OCI-LY3 (cell line): ENCODE results near the gene CYP2U1.

Experiments used
- EZH2phosphoT487 ChIP-seq: fragments of 200-600 bp; shearing (Covaris generic); IDR thresholded peaks from 2 replicates; pipeline ENCODE4 v1.6.1; 2018; ENCODE audit warnings: antibody characterized with exemption, mixed run types, low read depth
- TF ChIP-seq, protein P1 (sequence below): fragments of 200-600, 300-600 bp; sonication (generic); IDR thresholded peaks from 2 replicates; pipeline ENCODE4 v1.5.1; 2014; ENCODE audit warnings: antibody characterized with exemption, low read length, low read depth

DNA sequence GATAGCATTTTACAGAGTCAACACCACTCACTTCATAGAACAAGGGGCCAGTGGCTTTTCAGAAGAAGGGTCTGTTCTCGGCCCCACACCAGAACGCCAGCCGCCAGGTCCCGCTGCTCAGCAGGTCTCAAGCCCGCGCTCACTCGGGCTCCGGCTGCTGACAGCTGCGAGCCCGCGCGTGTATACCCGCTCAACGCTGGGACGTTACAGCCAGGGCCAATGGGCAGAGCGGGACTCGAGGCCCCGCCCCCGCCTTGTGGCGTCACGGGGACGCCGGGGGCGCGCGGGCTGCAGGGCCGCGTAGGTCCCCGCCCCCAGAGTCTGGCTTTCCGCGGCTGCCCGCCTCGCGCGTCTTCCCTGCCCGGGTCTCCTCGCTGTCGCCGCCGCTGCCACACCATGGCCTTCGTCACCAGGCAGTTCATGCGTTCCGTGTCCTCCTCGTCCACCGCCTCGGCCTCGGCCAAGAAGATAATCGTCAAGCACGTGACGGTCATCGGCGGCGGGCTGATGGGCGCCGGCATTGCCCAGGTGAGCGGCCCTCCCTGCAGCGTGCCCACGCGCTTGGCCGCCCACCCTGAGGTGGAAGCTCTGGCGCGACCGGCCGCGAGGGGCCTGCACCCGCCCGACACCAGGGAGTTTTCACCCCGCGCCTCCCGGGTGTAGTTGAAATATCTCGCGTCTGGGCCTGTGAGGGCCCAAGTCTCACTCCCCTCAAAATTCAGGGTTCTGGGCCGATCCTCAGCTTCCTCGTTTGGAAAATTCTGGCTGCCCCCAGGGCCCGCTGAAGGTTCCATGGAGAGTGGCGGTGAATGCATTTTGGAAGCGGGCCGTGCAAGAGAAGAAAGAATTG is 58.4 kb downstream of the CYP2U1 start, which contains the start of gene HADH:
- TF ChIP-seq, protein P1, sequence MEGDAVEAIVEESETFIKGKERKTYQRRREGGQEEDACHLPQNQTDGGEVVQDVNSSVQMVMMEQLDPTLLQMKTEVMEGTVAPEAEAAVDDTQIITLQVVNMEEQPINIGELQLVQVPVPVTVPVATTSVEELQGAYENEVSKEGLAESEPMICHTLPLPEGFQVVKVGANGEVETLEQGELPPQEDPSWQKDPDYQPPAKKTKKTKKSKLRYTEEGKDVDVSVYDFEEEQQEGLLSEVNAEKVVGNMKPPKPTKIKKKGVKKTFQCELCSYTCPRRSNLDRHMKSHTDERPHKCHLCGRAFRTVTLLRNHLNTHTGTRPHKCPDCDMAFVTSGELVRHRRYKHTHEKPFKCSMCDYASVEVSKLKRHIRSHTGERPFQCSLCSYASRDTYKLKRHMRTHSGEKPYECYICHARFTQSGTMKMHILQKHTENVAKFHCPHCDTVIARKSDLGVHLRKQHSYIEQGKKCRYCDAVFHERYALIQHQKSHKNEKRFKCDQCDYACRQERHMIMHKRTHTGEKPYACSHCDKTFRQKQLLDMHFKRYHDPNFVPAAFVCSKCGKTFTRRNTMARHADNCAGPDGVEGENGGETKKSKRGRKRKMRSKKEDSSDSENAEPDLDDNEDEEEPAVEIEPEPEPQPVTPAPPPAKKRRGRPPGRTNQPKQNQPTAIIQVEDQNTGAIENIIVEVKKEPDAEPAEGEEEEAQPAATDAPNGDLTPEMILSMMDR: no peak
- TF ChIP-seq EZH2phosphoT487: no peak
